ENCODE data around the gene TSN.
"Not testable (repeated sequence)": the region's sequence is repeated elsewhere in the genome, so short reads cannot be mapped to it uniquely, and the experiment has no call there.

The TSN gene

GRCh38 chr2:121801916-121802315 lies 46.5 kb downstream of the TSN start:
- DNase-seq (ENCODE audit: low spot score), result no peak

- DNase-seq (ENCODE audit: low spot score), result no peak
Observed at GRCh38 chr2:121803503-121803902, 48.1 kb downstream of the TSN start.

GRCh38 chr2:121804340-121804739 lies 48.9 kb downstream of the TSN start:
- DNase-seq (ENCODE audit: low spot score), result no peak

- DNase-seq (ENCODE audit: low spot score), result no peak
Observed at GRCh38 chr2:121804997-121805765, 49.7 kb downstream of the TSN start.

- DNase-seq (ENCODE audit: low spot score), result no peak
Observed at GRCh38 chr2:121805766-121806143, 50.3 kb downstream of the TSN start.

- DNase-seq (ENCODE audit: low spot score), result not testable (repeated sequence)
Observed at GRCh38 chr2:121807771-121808170, 52.3 kb downstream of the TSN start.

GRCh38 chr2:121809607-121810006 lies 54.2 kb downstream of the TSN start:
- DNase-seq (ENCODE audit: low spot score), result no peak

- no peak for DNase-seq (ENCODE audit: low spot score)
Observed at GRCh38 chr2:121810959-121811853, 55.8 kb downstream of the TSN start.

- not testable (repeated sequence) for DNase-seq (ENCODE audit: low spot score)
Observed at GRCh38 chr2:121813083-121813482, 57.6 kb downstream of the TSN start.

GRCh38 chr2:121815216-121815615 lies 59.8 kb downstream of the TSN start:
- DNase-seq (ENCODE audit: low spot score), result no peak

GRCh38 chr2:121816797-121817196 lies 61.3 kb downstream of the TSN start:
- no peak for DNase-seq (ENCODE audit: low spot score)

- not testable (repeated sequence) for DNase-seq (ENCODE audit: low spot score)
Observed at GRCh38 chr2:121817304-121817703, 61.9 kb downstream of the TSN start.

Data from CD4-positive, alpha-beta T cell treated with Interleukin-15 for 4 hours (primary cell).